Fibroblast of pulmonary artery (primary cell): ENCODE results near the gene PRCC.
A peak's percentile ranks its signal among the peaks of the same experiment; 100 is the strongest.

Source experiments
- DNase-seq: peaks from one replicate; pipeline ENCODE4 v3.0.0-alpha.2; 2010; ENCODE audit warnings: low read depth
- H3K4me3 ChIP-seq: replicated peaks from 2 replicates; pipeline ENCODE4 v1.5.1; 2011; ENCODE audit warnings: low read depth, mild to moderate bottlenecking, control low read depth, low read length, moderate library complexity
- CTCF ChIP-seq: IDR thresholded peaks from 2 replicates; pipeline ENCODE4 v1.5.1; 2011; ENCODE audit warnings: mild to moderate bottlenecking, control low read depth, low read length, inconsistent platforms; ENCODE audit errors: missing control alignments

PRCC gene

GRCh38 chr1:156801409-156802121, 34.2 kb downstream of the PRCC start:
- H3K4me3 ChIP-seq: no peak overlapping the region
- DNase-seq: peak; percentile 47

GRCh38 chr1:156802421-156802935, 35.1 kb downstream of the PRCC start:
- H3K4me3 ChIP-seq: no peak overlapping the region
- TF ChIP-seq CTCF: no peak
- DNase-seq: no peak

More at GRCh38 chr1:156801409-156802121, 34.2 kb downstream of the PRCC start:
- TF ChIP-seq CTCF: peak; percentile 13

GRCh38 chr1:156803086-156803851, 35.9 kb downstream of the PRCC start:
- TF ChIP-seq CTCF: no peak
- no peak for DNase-seq
- H3K4me3 ChIP-seq: no peak overlapping the region

- no peak for DNase-seq
- no peak overlapping the region for H3K4me3 ChIP-seq
- TF ChIP-seq CTCF: no peak
These were observed 36.7 kb downstream of the PRCC start for GRCh38 chr1:156804026-156804425.

GRCh38 chr1:156804572-156805243, 37.4 kb downstream of the PRCC start:
- no peak for DNase-seq
- no peak for TF ChIP-seq CTCF
- H3K4me3 ChIP-seq: no peak overlapping the region

GRCh38 chr1:156805766-156806511, 38.6 kb downstream of the PRCC start:
- no peak overlapping the region for H3K4me3 ChIP-seq
- peak; percentile 56 for DNase-seq

More at GRCh38 chr1:156805766-156806511, 38.6 kb downstream of the PRCC start:
- no peak for TF ChIP-seq CTCF
